GM12878 (cell line): ENCODE results near the gene GPAT2. TPM values are rescaled to one million over a fixed set of nuclear protein-coding genes. Genes with fewer than 3 reads are reported as not detected.
"Not testable (repeated sequence)": the region's sequence is repeated elsewhere in the genome, so short reads cannot be mapped to it uniquely, and the experiment has no call there.

ENCODE experiments used
- ATAC-seq: fragments of 200-7000 bp; cut with Tn5 transposase; 3 replicates; pipeline ENCODE4 v1.9.1; 2020; ENCODE audit warnings: mild to moderate bottlenecking, moderate library complexity
- BruUV-seq: library from RNA; stranded (reverse); fragments of 400-500 nt; replicated peaks from 2 replicates; lab custom pipeline; 2021; lab: Mats Ljungman, UMichigan
- CTCF ChIA-PET: fragments of 300-600 bp; sonication (Branson Sonifier 250); formaldehyde crosslinking; extraction: SDS; loops from one replicate; lab custom pipeline; 2021; ENCODE audit warnings: inconsistent platforms; lab: Yijun Ruan, JAX
- POLR2A ChIA-PET: fragments of 350-600 bp; formaldehyde crosslinking; extraction: SDS; loops from one replicate; lab custom pipeline; 2021; ENCODE audit warnings: inconsistent platforms; lab: Charles Lee
- RAD21 ChIA-PET: fragments of 300-600 bp; sonication (Branson Sonifier 250); formaldehyde crosslinking; loops from one replicate; lab custom pipeline; 2023; ENCODE audit warnings: antibody characterized with exemption; ENCODE audit not compliant: unreplicated experiment; lab: Charles Lee
- SMC1A ChIA-PET: fragments of 300-600 bp; sonication (Branson Sonifier 250); formaldehyde crosslinking; loops from one replicate; lab custom pipeline; 2023; ENCODE audit not compliant: unreplicated experiment, uncharacterized antibody; lab: Charles Lee
- DNase-seq: peaks from one replicate; pipeline ENCODE4 v3.0.0-alpha.2; 2011; ENCODE audit warnings: low read depth, low spot score
- FAIRE-seq: peaks from 3 replicates; lab custom pipeline; 2011; peaks lifted over from hg19 to GRCh38; lab: Jason Lieb, UNC
- H2AFZ ChIP-seq: 2 replicates; pipeline ENCODE4 v1.6.0; 2011; ENCODE audit warnings: low read depth, low read length, control low read depth; ENCODE audit not compliant: control insufficient read depth
- H3K27ac ChIP-seq: 2 replicates; pipeline ENCODE4 v1.5.1; 2011; ENCODE audit warnings: control low read depth; ENCODE audit not compliant: control insufficient read depth, insufficient read depth
- H3K27me3 ChIP-seq, 2 experiments: replicated peaks in 1 of 2; 2 replicates each; pipeline versions ENCODE4 v1.6.0 to v1.6.1; 2011; ENCODE audit warnings: low read length in 1 of 2; ENCODE audit not compliant: control insufficient read depth in 2 of 2, insufficient read depth in 2 of 2
- H3K36me3 ChIP-seq, 2 experiments: 2 replicates each; pipeline ENCODE4 v1.5.1; 2011; ENCODE audit warnings: low read length in 1 of 2; ENCODE audit not compliant: control insufficient read depth in 2 of 2, insufficient read depth in 2 of 2
- H3K4me1 ChIP-seq: 2 replicates; pipeline ENCODE4 v1.6.1; 2011; ENCODE audit warnings: mild to moderate bottlenecking, low read length, moderate library complexity, mixed read lengths; ENCODE audit not compliant: control insufficient read depth, insufficient read depth
- H3K4me2 ChIP-seq: 2 replicates; pipeline ENCODE4 v1.6.0; 2011; ENCODE audit warnings: control low read depth; ENCODE audit not compliant: control insufficient read depth, insufficient read depth
- H3K4me3 ChIP-seq: fragments of 200-600 bp; sonication (generic); 2 replicates; pipeline ENCODE4 v1.5.1; 2016
- H3K79me2 ChIP-seq: 2 replicates; pipeline ENCODE4 v1.6.0; 2011; ENCODE audit warnings: low read length; ENCODE audit not compliant: control insufficient read depth, insufficient read depth
- H3K9ac ChIP-seq: 2 replicates; pipeline ENCODE4 v1.8.0; 2011; ENCODE audit warnings: low read length, control low read depth, mixed read lengths; ENCODE audit not compliant: control insufficient read depth, insufficient read depth
- H3K9me3 ChIP-seq: replicated peaks from 3 replicates; pipeline ENCODE4 v1.5.1; 2011; ENCODE audit warnings: mild to moderate bottlenecking, low read length; ENCODE audit not compliant: control insufficient read depth, insufficient read depth
- H4K20me1 ChIP-seq: 2 replicates; pipeline ENCODE4 v1.6.0; 2011; ENCODE audit not compliant: control insufficient read depth, insufficient read depth
- YY1 ChIP-seq: IDR thresholded peaks from 2 replicates; pipeline ENCODE4 v1.6.1; 2011; ENCODE audit warnings: low read depth, mild to moderate bottlenecking, low read length
- WGBS: methylation state at CpG from one replicate; pipeline ENCODE4 v1.1.6; 2016; ENCODE audit warnings: low lambda C conversion rate; ENCODE audit not compliant: insufficient replicate concordance, insufficient coverage; ENCODE audit errors: missing lambda C conversion rate; 5-methylcytosine and 5-hydroxymethylcytosine counted together
- in situ Hi-C: fragments of 300-500 bp; cut with MboI; formaldehyde crosslinking; loops from 9 replicates; pipeline ENCODE4 v1.14.3; 2018; ENCODE audit warnings: mixed read lengths
- intact Hi-C: fragments of 100-400 bp; cut with micrococcal nuclease; formaldehyde crosslinking; loops from one replicate; pipeline ENCODE4 v1.14.2; 2022; ENCODE audit not compliant: unreplicated experiment
- polyA plus RNA-seq, 11 experiments: library from polyadenylated mRNA; depleted of rRNA in 4 of 11; unstranded in 6 of 11; stranded (reverse) in 5 of 11; fragments of >200 nt; fragmentation: Nextera tagmentation in 4 of 11; fragmentation: Illumina TruSeq in 1 of 11; extraction: Ambion mirVana in 4 of 11; extraction: Trizol in 1 of 11; gene quantifications; 1 replicate in 1 of 11; 2 replicates in 10 of 11; pipeline versions ENCODE4 v1.2.1 to v1.2.3, GENCODE V29; 2011 to 2016; ENCODE audit warnings: inconsistent platforms in 2 of 11, missing spikeins in 2 of 11, low read depth in 1 of 11
- total RNA-seq, 4 experiments: library from RNA; depleted of rRNA in 3 of 4; stranded (reverse); fragments of >200 nt in 3 of 4; fragmentation: Illumina TruSeq in 1 of 4; extraction: Trizol in 1 of 4; gene quantifications; 2 replicates each; pipeline versions ENCODE4 v1.2.1 to v1.2.3, GENCODE V29; 2013 to 2021

The GPAT2 gene
- total and polyA plus RNA-seq, 10 of the 15 experiments (the other 5 are each of a cell fraction or from before 2014, with no cell fraction given): 0.04 to 0.05 TPM; not detected in 8

DNA sequence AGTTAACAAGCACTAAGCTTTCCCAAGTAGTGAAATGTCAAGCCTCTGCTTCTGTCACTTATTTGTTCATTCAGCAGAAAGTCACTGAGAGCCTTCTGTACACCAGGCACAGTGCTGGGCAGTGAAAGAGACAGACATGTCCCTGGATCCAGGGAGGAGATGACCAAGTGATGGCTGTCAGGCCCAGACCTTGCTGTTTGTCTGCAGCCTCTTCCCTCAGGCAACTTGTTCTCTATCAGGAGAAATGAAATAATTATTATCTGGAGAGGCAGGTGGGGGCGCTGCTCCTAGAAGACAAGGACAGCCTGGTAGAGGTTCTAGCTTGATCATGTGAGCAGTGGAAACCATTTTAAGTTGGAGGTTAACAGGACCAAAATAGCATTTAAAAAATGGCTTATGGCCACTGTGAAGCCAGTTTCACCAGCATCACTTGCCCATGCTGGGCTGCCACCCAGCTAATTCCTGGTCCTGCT lies 21.9 kb downstream of the GPAT2 start:
- ChIA-PET CTCF (interaction anchor here (1.0 to 2.7 kb wide), 4 partner anchors 12 to 251 kb away, joined by 3 to 9 read pairs (median 4); no protein-coding TSS in a partner anchor), RAD21 (interaction anchor here (1.0 to 2.0 kb wide), 2 partner anchors 10 to 161 kb away, joined by 3 to 7 read pairs; no protein-coding TSS in a partner anchor)
- H3K36me3 ChIP-seq, SMC1A ChIA-PET, H3K27ac ChIP-seq, H3K9me3 ChIP-seq, ATAC-seq, BruUV-seq, H3K27me3 ChIP-seq, intact Hi-C loops, POLR2A ChIA-PET, H2AFZ ChIP-seq, H3K4me1 ChIP-seq, H3K79me2 ChIP-seq, H3K9ac ChIP-seq, H4K20me1 ChIP-seq, DNase-seq, FAIRE-seq, H3K4me2 ChIP-seq, H3K4me3 ChIP-seq: not testable (repeated sequence)
- 0 out of 2 replicates have a peak, but pooled peaks have one; percentile 10 for TF ChIP-seq YY1
- in situ Hi-C loops: loop anchor here (10.0 to 25.0 kb wide), 2 partner anchors 62 to 249 kb away; partner anchors contain the start of genes CIAO1 and TMEM127
- 41% methylated on average over 1 of the region's 1 CpG for WGBS

GRCh38 chr2:96012086-96012791 lies 22.5 kb downstream of the GPAT2 start:
- BruUV-seq: not testable (repeated sequence)
- CTCF ChIA-PET: interaction anchor here (0.9 to 2.7 kb wide), 6 partner anchors 10 to 309 kb away, joined by 3 to 9 read pairs (median 4); no protein-coding TSS in a partner anchor
- 59% methylated on average over 8 of the region's 8 CpGs for WGBS

More at GRCh38 chr2:96012086-96012791, 22.5 kb downstream of the GPAT2 start:
- H3K9ac ChIP-seq, H3K4me2 ChIP-seq, SMC1A ChIA-PET, ATAC-seq, FAIRE-seq, H3K4me3 ChIP-seq, intact Hi-C loops, DNase-seq, H3K27ac ChIP-seq, H4K20me1 ChIP-seq, H2AFZ ChIP-seq, H3K79me2 ChIP-seq, H3K36me3 ChIP-seq, H3K4me1 ChIP-seq, H3K27me3 ChIP-seq, H3K9me3 ChIP-seq: not testable (repeated sequence)
- ChIA-PET POLR2A (interaction anchor here (0.6 kb wide), 1 partner anchor 1118 kb away, joined by 3 read pairs; no protein-coding TSS in a partner anchor), RAD21 (interaction anchor here (0.6 to 2.0 kb wide), 3 partner anchors 10 to 508 kb away, joined by 3 to 7 read pairs (median 4); no protein-coding TSS in a partner anchor)
- in situ Hi-C loops: loop anchor here (10.0 to 25.0 kb wide), 2 partner anchors 63 to 250 kb away; partner anchors contain the start of genes CIAO1 and TMEM127
